ENCODE data around the gene FAM236D. TPM values are rescaled to one million over a fixed set of nuclear protein-coding genes. Genes with fewer than 3 reads are reported as not detected.
"Not testable (repeated sequence)": the region's sequence is repeated elsewhere in the genome, so short reads cannot be mapped to it uniquely, and the experiment has no call there.

FAM236D gene
- polyA plus RNA-seq (2014; cell fraction: cytosol; rRNA removed), result not detected in 2 replicates
- polyA plus RNA-seq (2014; cell fraction: nucleus; rRNA removed), result not detected in 2 replicates

GRCh38 chrX:72808110-72808509 lies at the start of gene FAM236D:
Gene FAM236D (minus strand): TSS chrX:72808210. CDS start chrX:72808110, 100 bp downstream.
- DNase-seq (ENCODE audit: low spot score), result not testable (repeated sequence)

- not testable (repeated sequence) for DNase-seq (ENCODE audit: low spot score)
These were observed 29.5 kb upstream of the FAM236D start for GRCh38 chrX:72837532-72837931.

GRCh38 chrX:72830701-72831100 lies 22.7 kb upstream of the FAM236D start:
- DNase-seq (ENCODE audit: low spot score), result not testable (repeated sequence)

GRCh38 chrX:72790390-72790789 lies 17.6 kb downstream of the FAM236D start:
- not testable (repeated sequence) for DNase-seq (ENCODE audit: low spot score)

- not testable (repeated sequence) for DNase-seq (ENCODE audit: low spot score)
These were observed 19.9 kb downstream of the FAM236D start for GRCh38 chrX:72788142-72788541.

- DNase-seq (ENCODE audit: low spot score), result not testable (repeated sequence)
These were observed 24.0 kb downstream of the FAM236D start for GRCh38 chrX:72783964-72784363.

- not testable (repeated sequence) for DNase-seq (ENCODE audit: low spot score)
These were observed 24.6 kb downstream of the FAM236D start for GRCh38 chrX:72783365-72783936.

- not testable (repeated sequence) for DNase-seq (ENCODE audit: low spot score)
These were observed 25.4 kb downstream of the FAM236D start, which contains the start of gene FAM236B for GRCh38 chrX:72782560-72782959. Gene FAM236B (minus strand): TSS chrX:72782660. CDS start chrX:72782560, 100 bp downstream.

GRCh38 chrX:72778146-72778545 lies 29.9 kb downstream of the FAM236D start:
- not testable (repeated sequence) for DNase-seq (ENCODE audit: low spot score)

- not testable (repeated sequence) for DNase-seq (ENCODE audit: low spot score)
These were observed 30.6 kb downstream of the FAM236D start for GRCh38 chrX:72777467-72777790.

GRCh38 chrX:72776653-72777466 lies 31.1 kb downstream of the FAM236D start, which contains the start of gene DMRTC1B:
Gene DMRTC1B (plus strand): TSS chrX:72776890. CDS start chrX:72845136, 68,246 bp downstream.
- DNase-seq (ENCODE audit: low spot score), result not testable (repeated sequence)

GRCh38 chrX:72760454-72760853 lies 47.6 kb downstream of the FAM236D start:
- not testable (repeated sequence) for DNase-seq (ENCODE audit: low spot score)

All from SK-N-DZ (cell line).